Activated CD4-positive, alpha-beta T cell treated with anti-CD3 and anti-CD28 coated beads, Interleukin-2, amount 10 ng/mL, durations not matched to agents 7 days and 5 days (primary cell): ENCODE data around the gene SS18. TPM values are rescaled to one million over a fixed set of nuclear protein-coding genes. Genes with fewer than 3 reads are reported as not detected.

Experiments
- CTCF ChIA-PET: fragments of 350-600 bp; sonication (Branson Sonifier 250); formaldehyde crosslinking; loops from one replicate; lab custom pipeline; 2021; ENCODE audit warnings: antibody characterized with exemption; lab: Charles Lee
- POLR2A ChIA-PET: fragments of 350-600 bp; sonication (Branson Sonifier 250); formaldehyde crosslinking; loops from one replicate; lab custom pipeline; 2021; ENCODE audit warnings: antibody characterized with exemption; lab: Charles Lee
- DNase-seq: peaks from one replicate; pipeline ENCODE4 v3.0.0-alpha.2; 2020
- H3K27ac Mint-ChIP-seq: one replicate; pipeline ENCODE4 v1.8.0; 2021; ENCODE audit warnings: mild to moderate bottlenecking, moderate library complexity, mixed read lengths
- H3K27me3 Mint-ChIP-seq: one replicate; pipeline ENCODE4 v1.8.0; 2021; ENCODE audit warnings: mixed read lengths
- H3K36me3 Mint-ChIP-seq: one replicate; pipeline ENCODE4 v1.8.0; 2021; ENCODE audit warnings: low read depth, mixed read lengths
- H3K4me1 Mint-ChIP-seq: one replicate; pipeline ENCODE4 v1.8.0; 2021; ENCODE audit warnings: mixed read lengths
- H3K4me3 Mint-ChIP-seq: one replicate; pipeline ENCODE4 v1.8.0; 2021; ENCODE audit warnings: mild to moderate bottlenecking, moderate library complexity, mixed read lengths
- H3K9me3 Mint-ChIP-seq: one replicate; pipeline ENCODE4 v1.8.0; 2021; ENCODE audit warnings: mixed read lengths
- total RNA-seq, 2 experiments: library from RNA; stranded (reverse); gene quantifications; one replicate each; pipeline ENCODE4 v1.2.3, GENCODE V29; 2021

The SS18 gene
- total RNA-seq, 2 experiments from 2014 or later: 72.6 to 82.6 TPM

DNA sequence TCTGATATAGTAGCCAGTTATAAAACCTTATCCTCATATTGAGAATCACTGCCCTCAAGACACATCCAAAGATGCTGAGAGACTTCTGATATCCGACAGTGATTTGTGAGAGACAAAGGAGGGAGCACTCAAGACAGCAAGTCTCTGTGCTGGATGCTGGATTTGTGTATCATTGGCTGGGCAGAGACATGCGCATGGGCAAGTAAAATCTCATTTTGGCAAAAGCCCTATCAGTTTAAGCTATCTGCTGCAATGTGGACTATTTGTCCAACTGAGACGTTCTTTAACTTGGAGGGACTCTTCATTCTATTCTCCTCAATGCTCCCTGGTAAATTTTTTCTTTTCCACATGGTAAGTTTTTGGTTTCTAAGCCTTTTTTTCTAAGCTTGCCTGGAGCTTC lies 107.5 kb downstream of the SS18 start:
- no peak overlapping the region for H3K4me3 Mint-ChIP-seq
- H3K4me1 Mint-ChIP-seq: no peaks in the 10 kb centered on the region
- H3K27me3 Mint-ChIP-seq: peaks cover 3% of the 10 kb centered on the region
- H3K36me3 Mint-ChIP-seq: no peaks in the 10 kb centered on the region
- ChIA-PET CTCF (interaction anchor here (1.0 kb wide), 1 partner anchor 22 kb away, joined by 3 read pairs; no protein-coding TSS in a partner anchor), POLR2A (no interaction called here)
- no peak overlapping the region for H3K27ac Mint-ChIP-seq
- peaks cover 3% of the 10 kb centered on the region for H3K9me3 Mint-ChIP-seq
- no peak for DNase-seq

DNA sequence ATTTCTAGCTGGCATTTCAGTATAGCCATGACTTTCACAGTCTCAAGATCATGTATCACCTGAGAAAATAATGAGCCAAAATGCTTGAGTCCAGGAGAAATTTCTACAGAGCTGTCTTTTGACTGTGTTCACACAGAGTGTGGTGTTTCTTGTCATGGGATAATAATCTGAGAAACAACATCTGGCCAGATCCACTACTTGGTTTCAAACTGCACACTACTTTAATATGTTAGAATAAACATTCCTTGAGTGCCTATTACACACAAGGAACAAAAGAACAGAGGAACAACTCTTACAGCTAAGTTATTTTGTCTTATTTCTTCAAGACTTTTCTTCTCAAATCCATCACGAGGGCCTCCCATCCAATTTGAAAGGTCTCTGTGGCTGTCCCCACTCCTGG lies 108.3 kb downstream of the SS18 start:
- Mint-ChIP-seq H3K36me3 (no peaks in the 10 kb centered on the region), H3K27ac (no peak overlapping the region), H3K9me3 (peaks cover 3% of the 10 kb centered on the region), H3K4me1 (peaks cover 6% of the 10 kb centered on the region), H3K27me3 (peaks cover 3% of the 10 kb centered on the region), H3K4me3 (no peak overlapping the region)
- POLR2A ChIA-PET: no interaction called here
- CTCF ChIA-PET: interaction anchor here (0.6 to 1.0 kb wide), 2 partner anchors 23 to 37 kb away, joined by 3 to 7 read pairs; no protein-coding TSS in a partner anchor
- DNase-seq: no peak

DNA sequence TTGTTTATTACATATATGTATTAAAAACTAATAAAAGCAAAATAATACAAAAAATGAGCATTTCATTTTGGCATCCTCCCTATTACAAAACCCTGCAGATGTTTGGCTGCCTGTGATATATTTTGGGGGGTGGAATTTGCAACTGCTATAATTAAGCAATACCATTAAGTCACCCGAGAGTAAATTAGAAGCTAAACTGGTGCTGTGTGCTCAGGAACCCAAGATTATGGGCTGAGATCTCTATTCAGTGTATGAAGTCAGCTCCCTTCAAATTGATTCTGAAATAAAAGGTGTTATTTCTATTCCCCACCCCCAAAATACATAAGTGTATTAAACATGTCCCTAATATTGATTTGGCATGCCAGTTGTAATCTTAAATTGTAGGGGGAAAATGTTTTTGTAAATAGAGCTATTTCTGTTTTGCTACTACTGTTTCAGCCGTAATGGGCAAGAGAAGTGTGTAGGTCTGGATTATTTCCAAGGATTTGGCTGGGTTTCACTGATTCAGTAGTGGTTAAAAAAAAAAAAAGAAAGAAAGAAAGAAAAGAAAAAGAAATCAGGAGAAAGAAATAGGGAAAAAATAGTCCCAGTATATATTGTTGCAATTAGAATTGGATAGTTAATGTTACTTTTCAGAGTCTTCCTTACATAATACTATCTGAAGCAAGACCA lies 110.9 kb downstream of the SS18 start:
- peaks cover 2% of the 10 kb centered on the region for H3K27me3 Mint-ChIP-seq
- DNase-seq: no peak
- no peak overlapping the region for H3K27ac Mint-ChIP-seq
- peaks cover 3% of the 10 kb centered on the region for H3K9me3 Mint-ChIP-seq
- no peaks in the 10 kb centered on the region for H3K36me3 Mint-ChIP-seq
- H3K4me1 Mint-ChIP-seq: peaks cover 7% of the 10 kb centered on the region
- H3K4me3 Mint-ChIP-seq: no peak overlapping the region
- ChIA-PET POLR2A (no interaction called here), CTCF (no interaction called here)

DNA sequence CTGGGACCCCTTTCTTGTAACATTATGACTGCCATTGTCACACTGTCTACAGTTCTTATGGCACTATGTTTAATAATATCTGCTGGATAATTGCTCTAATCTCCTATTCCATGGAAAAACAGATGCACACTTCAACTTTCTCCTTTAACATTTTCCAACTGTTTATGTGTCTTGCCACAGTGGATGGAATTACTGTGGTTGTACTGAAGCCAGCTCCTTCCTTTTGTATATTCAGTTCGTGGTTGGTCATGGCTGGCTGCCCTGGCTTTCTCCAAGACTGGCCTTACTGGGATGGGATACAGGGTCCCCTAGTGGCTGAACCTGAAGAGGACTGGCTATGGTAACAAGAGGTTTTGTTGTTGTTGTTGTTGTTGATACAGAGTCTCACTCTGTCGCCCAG lies 113.9 kb downstream of the SS18 start:
- CTCF ChIA-PET: no interaction called here
- H3K4me1 Mint-ChIP-seq: peaks cover 7% of the 10 kb centered on the region
- no peaks in the 10 kb centered on the region for H3K27me3 Mint-ChIP-seq
- no peak overlapping the region for H3K27ac Mint-ChIP-seq
- peaks cover 5% of the 10 kb centered on the region for H3K9me3 Mint-ChIP-seq
- POLR2A ChIA-PET: no interaction called here
- no peaks in the 10 kb centered on the region for H3K36me3 Mint-ChIP-seq
- no peak for DNase-seq
- H3K4me3 Mint-ChIP-seq: no peak overlapping the region

DNA sequence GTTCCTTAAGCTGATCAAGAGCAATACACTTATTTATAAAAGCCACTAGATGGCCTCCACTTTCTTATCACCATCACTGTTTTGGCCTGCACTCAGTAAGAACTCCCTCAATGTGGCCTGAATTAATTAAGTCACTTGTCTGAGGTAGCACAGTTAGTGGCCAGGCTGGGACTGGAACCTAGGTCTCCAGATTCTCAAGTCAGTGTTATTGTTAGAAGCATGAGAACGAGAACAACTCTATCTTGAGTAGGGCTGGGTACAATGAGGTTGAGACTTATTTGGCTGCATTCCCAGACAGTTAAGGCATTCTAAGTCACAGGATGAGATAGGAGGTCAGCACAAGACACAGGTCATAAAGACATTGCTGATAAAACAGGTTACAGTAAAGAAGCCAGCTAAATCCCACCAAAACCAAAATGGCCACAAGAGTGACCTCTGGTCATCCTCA lies 115.8 kb downstream of the SS18 start:
- Mint-ChIP-seq H3K4me3 (no peak overlapping the region), H3K27me3 (no peaks in the 10 kb centered on the region), H3K9me3 (peaks cover 6% of the 10 kb centered on the region), H3K36me3 (no peaks in the 10 kb centered on the region), H3K4me1 (peaks cover 7% of the 10 kb centered on the region), H3K27ac (no peak overlapping the region)
- ChIA-PET CTCF (interaction anchor here (1.6 kb wide), 1 partner anchor 14 kb away, joined by 4 read pairs; no protein-coding TSS in a partner anchor), POLR2A (no interaction called here)
- DNase-seq: no peak

Other genes with a start within 250 kb of the SS18 start
- 1 to 10 TPM in 1 of 2 experiments, under 1 TPM in 1; 0.89 to 1.2 TPM for gene PSMA8, start 43.3 kb upstream of the SS18 start, total RNA-seq
- 10 to 100 TPM in 1 of 2 experiments, 1 to 10 TPM in 1; 9.3 to 11.7 TPM for gene TAF4B, start 135.8 kb upstream of the SS18 start, total RNA-seq